DMS 273 treated with DMSO at 0.1 percent for 48 hours (cell line): ENCODE results near the gene TAF4.
"Not testable (repeated sequence)": the region's sequence is repeated elsewhere in the genome, so short reads cannot be mapped to it uniquely, and the experiment has no call there.

Experiments used
- DNase-seq: peaks from one replicate; lab custom pipeline; 2025; lab: John Stamatoyannopoulos, UW

Gene TAF4

DNA sequence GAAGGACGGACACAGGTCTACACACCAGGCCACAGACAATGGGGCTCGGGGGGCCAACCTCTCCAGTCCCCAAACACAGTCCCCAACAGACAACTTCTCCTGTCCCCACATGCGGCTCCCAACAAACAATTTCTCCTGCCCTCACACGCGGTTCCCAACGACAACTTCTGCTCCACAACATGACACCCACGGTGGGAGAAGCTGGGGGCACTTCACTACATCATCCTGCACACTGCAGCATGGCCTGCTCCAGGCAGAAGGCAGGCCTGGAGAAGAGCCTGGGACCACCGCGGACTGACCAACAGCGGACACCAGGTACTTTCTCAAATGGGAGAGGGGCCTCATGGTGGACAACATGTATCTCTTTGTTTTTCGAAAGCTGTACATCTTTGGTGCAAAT, 6.7 kb downstream of the TAF4 start:
- DNase-seq: no peak

DNA sequence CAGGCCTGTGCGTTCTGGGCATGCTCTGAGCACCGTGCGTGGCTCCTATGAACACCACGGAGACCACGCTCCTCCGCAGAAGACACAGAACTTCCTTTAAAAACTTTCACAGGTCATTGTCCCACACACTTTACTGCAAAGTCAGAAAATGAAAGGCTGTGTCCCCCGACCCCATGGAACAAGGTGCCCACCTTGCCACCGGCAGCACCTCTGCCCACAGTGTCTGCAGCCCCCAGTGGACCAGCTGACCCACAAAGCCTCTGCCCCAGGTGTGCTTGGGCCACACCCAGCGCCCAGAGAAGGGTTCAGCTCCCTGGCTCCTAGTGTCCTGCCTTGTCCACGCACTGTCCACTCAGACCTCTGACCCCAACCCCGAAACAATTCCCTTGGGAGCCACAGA, 8.7 kb downstream of the TAF4 start:
- DNase-seq: no peak

DNA sequence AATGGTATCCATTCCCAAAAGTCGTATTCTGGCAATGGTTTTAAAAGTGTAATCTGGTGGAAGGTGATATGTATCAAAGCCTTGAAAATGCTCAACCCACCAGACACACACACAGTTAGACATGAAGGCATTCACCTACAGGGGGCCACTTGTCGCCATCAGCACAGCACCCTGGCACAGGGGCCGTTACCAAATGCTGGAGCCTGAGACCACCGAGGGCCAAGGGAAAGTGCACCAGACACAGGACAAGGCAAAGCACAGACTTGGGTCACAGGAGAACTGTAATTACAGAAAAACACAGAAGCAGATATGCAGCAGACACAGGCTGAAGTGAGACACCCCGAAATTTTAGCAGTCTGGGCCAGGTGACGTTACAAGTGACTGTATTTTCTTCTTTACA, 9.3 kb downstream of the TAF4 start:
- DNase-seq: no peak

DNA sequence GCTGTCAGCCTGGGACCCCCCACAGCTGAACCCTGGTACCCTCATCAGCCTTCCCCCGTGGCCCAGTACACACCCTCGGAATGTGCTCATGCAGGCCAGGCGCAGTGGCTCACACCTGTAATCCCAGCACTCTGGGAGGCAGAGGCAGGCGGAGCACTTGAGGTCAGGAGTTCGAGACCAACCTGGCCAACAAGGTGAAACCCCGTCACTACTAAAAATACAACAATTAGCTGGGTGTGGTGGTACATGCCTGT, 9.9 kb downstream of the TAF4 start:
- not testable (repeated sequence) for DNase-seq

DNA sequence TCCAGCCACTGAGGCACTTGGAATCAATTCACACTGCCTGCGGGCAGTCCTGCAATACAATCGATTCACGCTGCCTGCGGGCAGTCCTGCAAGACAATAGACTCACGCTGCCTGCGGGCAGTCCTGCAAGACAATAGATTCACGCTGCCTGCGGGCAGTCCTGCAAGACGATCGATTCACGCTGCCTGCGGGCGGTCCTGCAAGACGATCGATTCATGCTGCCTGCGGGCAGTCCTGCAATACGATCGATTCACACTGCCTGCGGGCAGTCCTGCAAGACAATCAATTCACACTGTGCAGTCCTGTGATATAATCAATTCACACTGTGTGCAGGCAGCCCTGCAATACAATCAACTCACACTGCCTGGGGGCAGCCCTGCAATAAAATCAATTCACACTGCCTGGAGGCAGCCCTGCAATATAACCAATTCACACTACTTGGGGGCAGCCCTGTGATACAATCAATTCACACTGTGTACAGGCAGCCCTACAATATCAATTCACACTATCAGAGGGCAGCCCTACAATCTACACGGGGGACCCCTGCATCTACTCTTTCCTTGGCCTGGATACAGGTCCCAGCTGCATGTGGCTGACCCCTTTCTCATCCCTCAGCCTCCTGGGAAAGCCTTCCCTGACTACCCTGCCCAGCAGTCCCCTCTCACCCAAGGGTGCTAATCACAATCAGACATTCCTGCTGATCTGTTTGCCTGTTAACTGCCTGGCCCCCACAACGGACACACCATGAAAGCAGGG, 10.4 kb downstream of the TAF4 start:
- DNase-seq: no peak

DNA sequence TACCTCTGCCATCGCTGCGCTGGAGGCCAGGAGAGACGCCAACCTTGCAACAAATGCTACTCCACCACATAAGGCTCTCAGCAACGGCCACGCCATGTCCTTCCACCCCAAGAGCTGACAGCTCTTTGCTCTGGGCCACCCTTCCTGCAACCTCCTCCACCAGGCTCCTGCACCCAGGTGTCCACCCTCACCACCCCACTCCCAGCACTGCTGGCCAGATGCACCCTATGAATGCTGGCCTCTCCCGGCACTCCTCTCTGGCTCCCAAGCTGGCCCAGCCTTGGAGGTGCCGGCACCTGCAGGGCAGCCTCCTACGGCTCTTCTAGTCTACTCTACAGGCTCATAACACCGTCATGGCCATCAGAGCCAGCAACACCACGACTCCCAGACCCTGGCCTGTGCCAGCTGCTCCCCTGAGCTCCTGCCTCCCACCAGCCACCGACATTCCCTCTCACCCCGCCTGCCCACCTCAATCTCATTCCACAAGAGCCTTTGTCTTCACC, 11.2 kb downstream of the TAF4 start:
- no peak for DNase-seq

DNA sequence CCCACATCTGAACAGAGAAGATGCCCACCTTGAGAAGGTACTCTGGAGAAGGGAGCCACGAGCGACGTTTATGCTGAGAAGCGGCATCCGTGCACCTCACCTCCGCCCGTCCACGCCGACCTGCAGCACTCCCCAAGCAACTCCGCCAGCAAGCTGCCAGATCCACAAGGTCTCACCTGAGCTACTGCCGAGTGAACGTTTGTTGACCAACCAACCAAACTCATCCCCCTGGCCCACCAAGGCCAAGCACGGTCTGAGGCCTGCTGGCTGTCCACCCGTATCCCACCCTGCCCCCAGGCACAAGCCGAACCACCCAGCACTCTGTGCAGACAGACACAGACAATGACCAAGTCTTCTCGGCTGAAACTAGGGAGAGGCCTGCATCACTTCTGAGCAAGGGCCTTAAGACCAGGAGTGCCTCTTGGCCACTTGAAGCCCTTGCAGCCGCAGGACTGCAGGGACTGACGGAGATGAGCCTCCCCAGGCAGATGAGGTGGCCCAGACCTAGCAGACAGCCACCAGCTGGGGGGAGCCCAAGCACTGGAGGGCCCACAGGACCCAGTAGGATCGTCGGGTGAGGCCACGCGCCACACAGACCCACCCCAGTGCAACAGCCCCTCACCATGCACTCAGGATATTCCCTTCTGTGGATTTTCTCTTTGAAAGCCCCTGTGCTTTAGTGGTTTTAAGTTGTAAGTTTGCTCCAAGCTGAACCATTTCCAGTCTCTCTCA, 12.1 kb downstream of the TAF4 start:
- no peak for DNase-seq

DNA sequence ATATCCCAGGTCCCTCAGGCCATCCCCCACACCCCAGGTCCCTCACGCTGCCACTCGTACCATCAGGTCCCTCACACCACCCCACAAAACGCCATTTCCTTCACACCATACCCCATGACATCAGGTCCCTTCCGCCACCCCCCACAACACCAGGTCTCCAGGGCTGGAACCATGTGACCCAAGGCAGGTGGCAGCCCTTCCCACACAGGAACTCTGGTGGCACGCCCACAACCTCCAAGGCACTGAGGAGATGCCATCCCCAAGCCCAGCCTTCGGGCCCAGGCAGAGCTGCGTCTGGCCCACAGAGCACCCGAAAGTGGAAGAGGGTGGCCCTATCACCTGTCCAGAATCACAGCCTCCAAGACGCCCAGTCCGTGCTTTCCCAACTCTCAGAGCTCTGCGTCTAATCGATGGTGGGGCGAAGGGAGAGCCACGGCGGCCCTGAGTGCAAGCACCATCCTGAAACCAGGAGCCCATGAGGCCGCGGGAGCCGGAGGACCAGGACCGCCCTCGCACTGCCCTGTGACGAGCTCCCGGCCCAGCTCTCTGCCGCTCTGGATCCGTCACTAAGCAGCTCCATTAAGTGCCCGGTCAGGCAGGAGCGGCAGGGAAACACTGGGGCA, 12.7 kb downstream of the TAF4 start:
- DNase-seq: no peak

DNA sequence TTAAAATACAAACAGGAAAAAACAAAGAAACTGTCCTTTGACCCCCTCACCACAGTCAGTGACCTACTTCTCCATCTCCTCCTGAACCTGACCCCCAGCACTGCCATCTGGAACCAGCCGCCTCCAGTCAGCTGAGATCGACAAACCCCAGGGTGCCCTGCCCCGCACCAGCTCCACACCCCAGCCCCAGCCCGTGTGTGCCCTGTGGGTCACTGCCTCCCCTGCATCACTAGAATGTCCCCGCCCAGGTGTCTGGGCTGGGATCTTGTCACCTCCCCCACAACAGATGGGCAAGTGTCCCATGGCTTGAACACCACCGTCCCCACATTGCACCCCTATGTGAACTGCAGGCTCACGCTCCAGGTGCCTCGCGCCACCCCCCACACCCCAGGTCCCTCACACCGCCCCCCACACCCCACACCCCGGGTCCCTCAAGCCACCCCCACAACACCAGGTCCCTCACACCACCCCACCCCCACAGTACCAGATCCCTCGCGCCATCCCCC, 13.3 kb downstream of the TAF4 start:
- no peak for DNase-seq

DNA sequence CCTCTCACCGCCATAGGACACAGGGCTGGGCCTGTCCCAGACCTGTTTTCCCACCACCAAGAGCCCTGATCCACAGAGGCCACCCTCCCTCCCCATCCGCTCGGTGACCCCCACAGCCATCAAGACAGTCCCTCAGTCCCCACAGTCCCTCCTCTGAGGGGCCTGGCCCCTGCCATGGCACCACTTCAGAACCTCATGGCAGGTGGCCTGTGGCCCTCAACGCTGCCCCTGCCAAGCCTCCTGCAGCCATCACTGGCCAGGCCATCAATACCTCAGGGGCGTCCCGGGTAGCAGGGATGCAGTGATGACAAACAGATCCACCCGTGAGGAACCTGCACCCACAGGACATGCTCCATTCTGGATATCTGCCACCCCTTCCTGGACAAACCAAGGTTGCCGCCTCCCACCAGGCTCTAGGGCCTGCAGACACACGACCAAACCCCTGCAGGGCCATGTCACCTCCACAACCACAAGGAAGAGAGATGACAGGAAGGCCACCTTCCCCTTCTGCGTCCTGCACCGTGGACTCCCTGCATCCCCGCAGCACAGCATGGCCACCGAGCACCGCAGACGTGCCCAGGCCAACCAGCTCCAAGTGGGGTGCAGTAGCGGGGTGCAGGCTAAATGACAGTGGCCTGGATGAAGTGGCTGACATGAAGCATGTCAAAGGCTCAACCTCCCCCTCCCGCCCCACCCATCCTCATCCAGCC, 14.0 kb downstream of the TAF4 start:
- DNase-seq: no peak

DNA sequence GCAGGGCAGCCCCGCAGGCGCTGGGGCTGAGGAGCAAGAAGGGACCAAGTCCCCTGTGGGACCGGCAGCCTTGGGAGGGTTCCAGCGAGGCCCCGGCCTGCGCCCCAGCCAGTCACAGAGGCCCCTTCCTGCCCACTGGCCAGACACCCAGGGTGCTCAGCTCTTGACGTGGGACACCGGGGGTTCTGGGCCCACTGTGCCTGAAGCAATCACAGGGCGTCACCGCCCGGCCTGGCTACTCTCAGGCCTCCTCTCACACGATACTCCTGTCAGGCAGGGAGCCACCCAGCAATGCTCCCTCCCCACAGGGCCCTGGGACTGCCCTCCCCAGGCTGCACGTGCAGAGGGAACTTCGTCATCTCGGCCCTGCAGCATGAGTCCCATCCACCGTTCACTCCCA, 14.5 kb downstream of the TAF4 start:
- DNase-seq: no peak

DNA sequence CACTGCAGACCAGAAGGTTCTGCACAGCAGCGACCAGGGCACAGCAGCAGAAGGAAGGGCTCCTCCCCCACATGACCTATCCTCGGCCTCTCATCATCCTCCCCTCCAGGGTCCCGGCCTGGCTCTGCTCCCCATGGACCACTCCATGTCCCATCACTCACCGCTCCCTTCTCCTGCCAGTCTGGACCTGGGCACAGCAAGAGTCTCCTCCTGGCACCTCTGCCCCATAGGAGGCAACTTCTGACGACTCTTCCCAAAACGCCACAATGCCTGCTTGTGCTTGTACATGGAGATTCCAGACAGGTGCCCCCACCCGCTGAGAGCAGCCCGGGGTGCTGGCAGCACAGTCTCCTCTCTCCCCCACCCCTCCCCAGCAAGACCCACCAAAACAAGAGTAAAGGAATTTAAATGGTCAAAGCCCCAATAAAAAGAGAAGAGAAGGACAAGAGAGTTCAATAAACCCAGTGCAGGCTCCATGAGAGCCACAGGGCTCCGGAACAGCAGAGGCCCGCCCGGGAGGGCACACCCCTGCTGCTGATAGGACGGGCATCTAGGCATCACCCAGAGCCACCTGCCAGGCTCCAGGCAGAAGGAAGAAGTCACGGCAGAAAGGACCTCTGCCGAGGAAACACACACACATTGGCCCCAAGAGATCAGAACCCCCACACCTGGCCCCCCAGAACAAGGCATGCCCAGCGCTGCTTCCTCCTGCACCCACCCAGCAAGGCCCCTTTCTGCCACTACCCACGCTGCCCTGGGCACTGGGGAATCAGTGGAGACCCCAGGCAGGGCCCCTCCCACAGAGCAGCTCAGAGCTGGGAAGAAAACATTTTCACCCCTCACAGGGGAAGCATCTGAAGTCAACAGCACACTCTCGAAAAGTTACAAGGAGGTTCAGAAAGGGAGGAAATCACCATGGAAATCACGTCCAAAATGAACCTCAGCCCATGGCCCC, 15.2 kb downstream of the TAF4 start:
- DNase-seq: no peak

DNA sequence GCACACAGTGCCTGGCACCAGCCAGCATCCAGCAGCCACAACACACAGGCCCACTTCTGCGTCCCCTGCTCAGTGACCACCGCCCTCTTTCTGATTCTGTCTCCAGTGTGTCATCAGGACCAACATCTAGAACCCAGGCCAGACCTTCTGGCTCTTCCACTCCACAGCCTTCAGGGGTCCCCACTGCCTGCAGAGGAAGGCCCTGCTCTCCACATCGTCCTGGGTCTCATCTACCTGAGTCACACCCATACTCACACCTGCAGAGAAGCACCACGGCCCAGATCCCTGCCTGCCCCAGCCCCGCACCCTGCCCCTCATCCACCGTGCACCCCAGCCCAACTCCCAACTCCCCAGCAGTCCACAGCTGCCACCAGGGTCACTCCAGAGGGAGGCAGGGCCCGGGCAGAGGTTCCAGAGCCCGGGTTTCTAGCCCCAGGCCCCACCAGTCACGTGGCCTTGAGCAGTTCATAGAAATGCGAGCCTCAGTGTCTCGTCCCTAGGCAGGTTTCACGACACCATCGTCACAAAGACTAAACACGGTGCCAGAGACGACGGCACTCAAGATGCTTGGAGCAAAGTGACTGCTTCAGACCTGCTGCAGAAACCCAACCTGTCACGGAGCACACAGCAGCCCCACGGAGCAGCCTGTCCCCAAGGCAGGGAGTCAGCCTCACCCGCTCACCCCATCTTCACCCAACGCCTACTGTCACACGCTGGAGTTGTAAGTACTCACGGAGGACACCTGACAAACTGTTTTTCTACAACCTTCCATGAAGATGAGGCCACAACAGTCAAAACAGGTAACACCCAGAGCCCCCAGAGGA, 16.1 kb downstream of the TAF4 start:
- no peak for DNase-seq

DNA sequence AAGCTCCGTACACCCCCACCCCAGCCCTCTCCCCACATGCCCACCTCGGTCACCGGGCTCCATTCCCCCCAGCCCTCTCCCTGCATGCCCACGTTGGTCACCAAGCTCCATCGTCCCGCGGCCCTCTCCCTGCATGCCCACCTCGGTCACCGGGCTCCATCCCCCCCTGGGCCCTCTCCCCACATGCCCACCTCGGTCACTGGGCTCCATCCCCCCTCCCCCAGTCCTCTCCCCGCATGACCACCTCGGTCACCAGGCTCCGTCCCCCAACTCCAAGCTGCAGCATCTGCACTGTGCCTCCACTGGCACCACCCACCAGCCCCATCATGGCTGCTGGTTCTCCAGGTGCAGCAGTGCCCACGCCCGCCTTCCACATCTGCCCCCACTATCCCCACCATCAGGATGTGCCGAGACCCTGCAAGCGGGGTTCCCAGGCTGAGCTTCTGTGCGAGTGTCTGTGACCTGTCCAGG, 16.8 kb downstream of the TAF4 start:
- no peak for DNase-seq

DNA sequence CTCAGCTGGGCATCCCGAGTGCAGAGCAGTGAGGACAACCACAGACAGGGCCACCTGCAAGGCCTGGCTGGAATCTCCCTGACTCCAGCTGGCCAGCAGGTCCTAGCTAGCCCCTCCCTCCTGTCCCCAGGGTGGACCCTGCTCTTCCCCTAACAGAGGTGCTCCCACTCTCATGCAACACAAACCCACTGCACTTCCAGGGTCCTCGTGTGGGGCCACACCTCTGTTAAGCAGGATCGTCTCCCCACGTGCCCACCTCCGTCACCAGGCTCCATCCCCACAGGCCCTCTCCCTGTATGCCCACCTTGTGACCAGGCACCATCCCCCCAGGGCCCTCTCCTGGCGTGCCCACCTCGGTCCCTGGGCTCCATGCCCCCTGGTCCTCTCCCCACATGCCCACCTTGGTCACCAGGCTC, 17.3 kb downstream of the TAF4 start:
- DNase-seq: no peak

DNA sequence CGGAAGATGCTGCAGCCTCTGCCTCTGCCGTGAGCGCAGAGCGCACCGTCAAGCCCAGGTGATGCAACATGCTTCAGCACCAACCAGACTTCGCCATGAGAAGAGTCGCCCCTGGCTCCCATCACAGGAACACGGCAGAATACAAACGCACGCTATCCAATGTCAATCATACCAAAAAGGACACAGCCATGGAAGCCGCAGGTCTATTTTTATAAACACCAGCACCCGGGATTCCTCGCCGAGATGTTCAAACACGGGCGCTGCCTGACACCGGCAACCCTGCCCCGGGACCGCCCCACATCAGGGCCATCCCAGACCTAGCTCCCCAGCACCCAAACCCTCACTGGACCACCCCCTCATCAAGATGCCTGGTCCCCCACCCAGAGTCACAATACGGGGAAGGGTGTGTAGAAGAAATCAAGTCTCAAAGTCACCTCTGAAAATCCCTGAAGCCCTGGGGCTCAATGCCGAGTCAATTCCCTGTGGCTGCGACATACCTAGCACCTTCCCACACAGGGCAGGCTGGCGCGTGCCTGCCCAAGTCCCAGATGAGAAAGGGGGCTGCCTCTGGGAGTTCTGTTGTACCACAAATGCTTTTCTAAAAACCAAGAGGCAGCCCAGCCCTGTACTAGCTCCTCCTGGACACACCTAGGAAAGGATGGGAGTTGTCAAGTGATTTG, 17.9 kb downstream of the TAF4 start:
- no peak for DNase-seq

DNA sequence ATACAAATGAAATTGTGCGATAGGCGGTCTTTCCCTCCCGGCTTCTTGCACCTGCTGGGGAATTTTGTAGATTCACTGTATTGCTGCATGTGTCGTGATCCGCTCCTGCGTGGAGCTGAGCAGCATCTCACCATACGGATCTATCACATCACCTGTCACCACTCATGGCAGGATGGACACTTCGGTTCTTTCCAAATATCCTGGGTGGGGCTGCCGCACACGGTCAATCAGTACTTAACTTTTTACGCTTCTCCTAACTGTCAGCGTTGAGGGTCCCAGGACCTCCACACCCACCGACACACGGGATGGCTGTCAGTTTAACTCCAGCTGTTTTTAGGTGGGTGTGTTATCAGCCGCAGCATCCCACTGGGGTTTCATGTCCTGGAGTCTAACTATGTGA, 19.2 kb downstream of the TAF4 start:
- DNase-seq: no peak

DNA sequence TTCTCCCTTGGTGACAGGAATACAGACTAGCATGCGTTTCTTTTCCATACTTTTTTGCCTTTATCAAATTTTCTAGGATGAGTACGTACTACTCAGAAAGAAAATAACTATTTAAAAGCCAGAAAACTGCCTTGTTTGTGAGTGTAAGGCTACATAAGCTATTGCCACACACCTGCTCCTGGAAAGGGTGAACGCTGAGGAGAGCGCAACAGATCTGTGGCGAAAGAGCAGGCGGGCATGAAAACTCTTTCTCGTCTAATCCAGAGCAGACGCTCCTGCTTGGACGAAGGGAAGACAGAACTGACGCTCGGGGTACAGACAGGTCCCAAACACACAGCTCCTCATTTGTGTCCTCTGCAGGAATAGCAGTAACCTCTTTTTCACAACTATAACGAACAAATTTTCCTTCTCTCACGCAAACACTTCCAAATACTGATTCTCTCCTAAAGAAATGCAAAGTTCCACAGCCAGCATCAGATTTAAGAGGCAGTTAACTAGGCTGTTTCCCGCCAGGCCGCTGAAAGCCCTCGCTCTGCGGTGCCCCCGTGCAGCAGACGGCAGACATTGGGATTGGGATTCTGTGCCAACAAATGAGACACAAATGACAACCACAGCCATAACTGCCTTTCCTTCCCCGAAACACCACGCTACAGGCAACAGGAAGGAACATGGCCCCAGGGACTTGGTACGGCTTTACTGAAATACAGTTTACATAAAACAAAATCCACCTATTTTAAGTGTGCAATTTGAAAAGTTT, 20.0 kb downstream of the TAF4 start:
- no peak for DNase-seq

DNA sequence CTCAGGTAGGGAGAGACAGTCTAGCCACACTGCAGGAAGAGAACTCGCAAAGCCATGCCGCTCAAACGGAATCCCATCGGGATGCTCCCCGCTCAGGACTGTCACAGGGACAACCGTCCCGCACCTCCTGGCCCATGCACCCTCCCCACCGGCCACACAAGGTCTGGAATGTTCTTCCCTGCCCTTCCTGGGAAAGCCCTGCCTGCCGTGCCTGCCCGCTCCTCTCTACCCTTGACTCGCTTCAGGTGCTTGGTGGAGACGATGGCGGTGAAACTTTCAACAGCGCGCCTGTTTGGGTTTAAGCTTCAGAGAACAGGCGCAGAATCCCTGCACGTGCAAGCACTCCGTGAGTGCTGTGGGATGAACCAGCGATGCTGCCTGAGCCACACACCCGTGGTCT, 20.6 kb downstream of the TAF4 start:
- DNase-seq: no peak
